HTR-8/SVneo (cell line): ENCODE measurements around the gene NACC2.
"Not testable (repeated sequence)": the region's sequence is repeated elsewhere in the genome, so short reads cannot be mapped to it uniquely, and the experiment has no call there.

ENCODE experiments used
- DNase-seq: peaks from one replicate; pipeline ENCODE4 v3.0.0; 2011; ENCODE audit warnings: low spot score, mixed read lengths; ENCODE audit not compliant: insufficient read length
- FAIRE-seq: peaks from 2 replicates; lab custom pipeline; 2011; peaks lifted over from hg19 to GRCh38; lab: Jason Lieb, UNC

The NACC2 gene

DNA sequence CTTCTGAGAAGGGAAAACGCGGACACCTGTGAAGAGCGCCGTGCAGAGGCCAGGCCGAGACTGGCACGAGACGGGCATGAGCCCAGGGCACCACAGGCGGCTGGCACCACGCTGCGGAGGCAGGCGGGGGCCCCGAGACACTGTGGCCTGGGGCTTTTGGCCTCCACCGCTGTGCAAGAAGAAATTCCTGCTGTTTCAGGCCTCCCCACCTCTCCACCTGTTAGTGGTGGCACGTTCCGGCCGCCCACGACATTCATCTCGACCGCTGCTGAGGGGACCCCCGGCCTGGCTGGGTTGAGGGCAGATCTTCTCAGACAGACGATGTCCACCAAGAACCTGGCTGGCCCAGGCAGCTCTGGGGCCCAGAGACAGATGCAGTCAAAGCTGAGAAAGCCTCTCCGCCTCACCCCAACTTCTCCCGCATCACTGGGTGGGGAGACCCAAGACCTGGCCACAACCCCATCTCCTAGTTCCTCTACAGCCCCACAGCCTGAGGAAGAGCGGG, 11.5 kb downstream of the NACC2 start:
- DNase-seq (no peak), FAIRE-seq (no peak)

- DNase-seq: no peak
Measured at GRCh38 chr9:136082496-136083361, 12.4 kb downstream of the NACC2 start.

DNA sequence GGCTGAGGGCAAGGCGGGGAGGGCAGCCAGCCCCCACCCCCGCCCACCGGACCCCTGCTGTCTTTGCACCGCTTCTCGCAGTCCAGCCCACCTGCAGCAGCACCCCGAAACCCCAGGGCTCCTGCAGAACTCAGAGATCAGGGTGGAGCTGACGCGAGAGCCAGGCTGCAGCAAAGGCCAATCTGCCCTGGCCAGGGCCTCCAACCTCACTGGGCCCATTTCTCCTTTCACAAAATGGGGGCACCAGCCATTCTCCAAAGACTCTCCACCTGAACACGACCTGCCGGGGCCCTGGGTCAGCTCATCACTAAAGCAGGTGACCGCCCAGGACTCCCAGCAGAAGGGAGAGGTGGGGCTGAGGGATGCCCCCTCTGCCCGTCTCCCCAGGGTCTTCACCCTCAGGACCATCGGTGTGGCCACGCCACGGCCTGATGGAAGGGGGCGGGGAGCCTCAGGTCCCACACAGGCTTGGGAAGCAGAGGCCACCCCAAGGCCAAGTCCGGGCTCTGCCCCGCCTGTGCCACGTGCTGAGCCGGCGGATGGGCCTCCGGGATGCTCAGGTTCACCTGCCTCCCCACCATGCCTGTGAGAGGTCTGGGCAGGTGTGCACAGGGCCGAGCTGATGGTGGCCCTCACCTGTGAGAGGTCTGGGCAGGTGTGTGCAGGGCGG, 13.1 kb downstream of the NACC2 start:
- no peak for DNase-seq
- no peak for FAIRE-seq

More at GRCh38 chr9:136082496-136083361, 12.4 kb downstream of the NACC2 start:
- no peak for FAIRE-seq

DNA sequence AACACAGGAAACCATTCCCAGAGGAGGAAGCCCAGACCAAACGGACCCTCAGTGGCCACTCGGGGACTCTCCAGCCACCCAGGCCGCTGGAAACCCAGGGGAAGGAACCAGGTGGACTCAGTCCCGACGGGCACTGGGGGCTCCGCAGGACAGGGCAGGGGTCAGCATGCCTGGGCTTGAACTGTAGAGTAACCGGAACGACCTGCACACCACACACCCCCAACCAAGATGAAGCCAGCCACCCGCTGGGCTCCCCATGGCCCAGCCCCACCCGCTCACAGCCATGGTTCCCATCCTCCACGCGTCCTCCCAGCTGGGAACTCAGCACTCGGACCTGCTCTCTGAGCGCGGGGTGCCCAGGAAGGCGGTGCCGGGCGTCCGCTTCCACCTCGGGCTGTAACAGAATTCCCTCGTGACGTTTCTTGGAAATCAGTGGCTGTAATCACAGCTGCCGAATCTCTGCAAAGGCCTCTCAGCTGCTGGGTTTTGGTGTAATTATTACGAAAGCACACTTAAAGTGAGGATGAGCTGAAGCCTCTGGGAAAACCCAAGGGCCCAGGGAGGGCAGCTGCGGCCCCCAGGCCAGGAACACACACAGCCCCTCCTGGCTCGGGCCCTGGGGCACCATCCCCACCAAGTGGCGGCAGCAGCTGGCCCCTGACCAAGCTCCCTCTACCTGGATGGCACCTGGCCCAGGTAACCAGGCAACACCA, 13.8 kb downstream of the NACC2 start:
- FAIRE-seq: no peak
- DNase-seq: no peak

- FAIRE-seq: no peak
- DNase-seq: no peak
Measured at GRCh38 chr9:136080716-136081112, 14.4 kb downstream of the NACC2 start.

DNA sequence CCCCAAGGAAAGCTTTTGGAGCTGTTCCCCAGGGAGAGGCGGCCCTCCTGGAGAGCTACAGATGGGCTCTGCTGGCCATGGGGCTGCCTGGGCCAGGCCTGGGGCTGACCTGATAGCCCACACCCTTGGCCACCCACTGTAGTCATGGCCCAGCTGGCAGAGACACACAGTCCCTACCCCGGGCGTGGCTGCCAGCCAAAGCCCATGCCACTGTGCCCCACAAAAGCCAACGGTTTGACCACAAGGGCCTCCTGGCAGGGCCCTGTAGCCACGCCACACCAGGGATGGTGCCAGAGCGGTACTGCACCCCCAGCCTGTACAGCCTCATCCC, 15.2 kb downstream of the NACC2 start:
- FAIRE-seq (no peak), DNase-seq (no peak)

DNA sequence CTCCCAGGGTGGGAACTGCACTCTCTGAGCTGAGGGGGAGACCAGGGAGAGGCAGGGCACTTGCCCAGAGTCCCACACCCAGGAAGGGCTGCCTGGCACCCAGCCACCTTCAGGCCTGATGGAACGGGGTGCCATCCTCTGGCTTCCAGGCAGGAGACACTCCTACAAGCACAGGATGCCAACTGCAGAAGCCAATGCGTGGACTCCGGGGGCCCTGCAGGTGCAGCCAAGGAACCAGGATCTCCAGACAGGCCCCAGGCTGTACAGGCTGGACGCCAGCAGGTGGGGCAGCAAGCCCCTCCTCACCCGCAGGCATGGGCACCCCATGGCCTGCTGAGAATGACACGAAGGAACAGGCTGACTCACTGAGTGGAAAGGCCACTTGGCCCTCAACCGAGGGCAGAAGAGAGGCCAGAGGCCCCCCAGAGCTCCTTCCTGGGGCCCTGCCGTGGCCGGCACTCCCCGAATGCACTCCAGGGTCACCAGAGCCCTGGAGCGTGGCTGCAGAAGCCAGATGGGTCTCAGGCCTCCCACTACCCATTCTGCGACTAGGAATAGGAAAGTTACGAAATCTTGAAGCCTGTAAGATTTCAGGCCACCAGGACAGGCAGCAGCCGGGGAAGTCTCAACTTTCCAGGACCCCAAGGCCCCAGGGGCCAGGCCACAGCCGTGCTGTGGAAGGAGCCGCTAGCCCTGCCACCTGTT, 15.7 kb downstream of the NACC2 start:
- FAIRE-seq: no peak
- no peak for DNase-seq

DNA sequence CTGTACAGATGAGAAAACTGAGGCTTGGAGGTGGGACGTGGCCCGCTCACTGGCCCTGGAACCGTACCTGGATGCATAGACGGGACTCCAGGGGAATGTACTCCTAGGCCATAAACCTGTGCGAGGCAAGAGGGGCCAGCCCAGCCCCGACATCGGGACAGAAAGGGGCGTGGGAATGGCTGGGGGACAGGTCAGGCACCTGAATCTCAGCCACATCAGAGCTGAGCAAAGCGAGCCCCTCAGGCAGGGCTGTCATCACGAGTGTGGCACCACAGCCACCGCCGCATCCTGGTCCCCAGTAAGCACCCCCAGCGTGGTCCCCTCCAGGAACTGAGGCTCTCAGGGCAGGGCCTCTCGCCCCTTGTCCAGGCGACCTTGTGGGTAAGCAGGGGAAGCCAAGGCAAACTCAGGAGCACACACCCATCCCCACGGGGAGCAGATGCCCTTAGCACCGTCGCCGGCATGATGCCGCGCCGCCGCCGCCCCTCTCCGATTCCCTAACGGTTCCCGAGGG, 16.5 kb downstream of the NACC2 start:
- FAIRE-seq (no peak), DNase-seq (no peak)

- no peak for FAIRE-seq
- DNase-seq: no peak
Measured at GRCh38 chr9:136078024-136078423, 17.1 kb downstream of the NACC2 start.

DNA sequence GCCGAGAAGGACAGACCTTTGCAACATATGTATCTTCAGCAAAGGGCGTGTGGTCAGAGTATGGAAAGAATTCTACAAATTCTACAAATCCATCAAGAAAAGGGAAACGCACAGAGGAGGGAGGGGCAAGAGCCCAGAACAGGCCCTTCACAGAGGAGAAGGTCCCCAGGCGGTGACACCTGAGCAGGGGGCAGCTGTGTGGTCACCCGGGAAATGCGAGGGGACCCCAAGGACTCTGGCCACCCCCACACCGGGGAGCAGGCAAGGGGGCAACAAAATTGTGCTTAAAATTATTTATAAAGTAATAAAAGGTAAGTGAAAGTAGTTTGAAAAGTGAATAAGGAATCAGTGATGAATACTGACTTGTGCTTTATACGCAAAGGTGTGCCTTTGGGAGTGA, 17.6 kb downstream of the NACC2 start:
- FAIRE-seq (no peak), DNase-seq (no peak)

GRCh38 chr9:136075881-136076678, 19.0 kb downstream of the NACC2 start:
- no peak for DNase-seq
- FAIRE-seq: no peak

DNA sequence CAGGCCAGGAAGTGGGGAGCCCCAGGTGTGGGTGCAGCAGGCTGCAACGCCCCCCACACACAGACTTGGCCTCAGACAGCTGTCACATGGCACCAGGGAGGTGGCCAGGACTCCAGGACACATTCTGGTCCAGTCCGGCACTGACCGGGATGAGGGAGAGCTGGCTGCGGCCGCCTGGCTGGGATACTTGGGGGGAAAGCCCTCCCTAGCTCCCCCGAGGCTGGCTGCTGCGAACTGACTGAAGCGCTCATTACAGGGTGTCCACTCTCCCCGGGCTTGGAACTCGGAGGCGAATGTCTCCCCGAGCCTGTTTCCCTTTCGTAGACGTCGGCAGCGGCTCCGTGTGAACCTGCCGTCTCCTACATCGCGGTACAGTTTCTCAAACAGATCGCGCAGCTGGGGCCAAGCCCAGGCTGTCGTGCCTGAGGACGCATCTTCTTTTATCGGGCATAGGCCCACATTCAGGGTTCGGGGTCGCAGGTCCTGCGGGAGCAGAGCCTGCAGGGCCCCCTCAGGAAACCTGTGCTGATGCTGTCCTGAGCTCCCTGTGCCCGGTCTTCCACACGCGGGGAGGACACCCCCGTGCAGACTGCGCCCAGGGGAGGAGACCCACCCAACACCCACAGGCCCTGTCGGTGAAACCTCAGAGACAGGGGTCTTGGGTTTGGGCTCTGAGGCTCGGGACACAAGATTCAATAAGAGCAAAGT, 19.8 kb downstream of the NACC2 start:
- DNase-seq: no peak
- FAIRE-seq: no peak

DNA sequence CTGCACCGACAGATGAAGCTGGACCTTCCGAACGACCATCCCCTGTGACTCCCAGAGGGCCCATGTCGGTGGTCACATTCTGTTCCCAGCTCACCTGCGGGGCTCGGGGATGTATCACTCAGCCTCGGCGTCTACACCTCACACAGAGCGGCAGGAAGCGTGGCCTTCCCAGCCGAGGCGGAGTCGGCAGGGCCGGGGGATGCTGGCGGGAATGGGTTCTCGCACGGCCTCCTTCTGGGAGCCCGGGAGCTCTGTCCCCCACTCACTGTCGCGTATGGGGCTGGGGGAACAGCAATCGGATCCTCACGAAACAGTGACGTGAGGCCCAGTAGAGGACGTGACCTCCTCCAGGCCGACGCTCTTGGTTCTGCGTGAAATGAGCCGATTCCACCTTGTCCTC, 20.4 kb downstream of the NACC2 start:
- DNase-seq (no peak), FAIRE-seq (no peak)

DNA sequence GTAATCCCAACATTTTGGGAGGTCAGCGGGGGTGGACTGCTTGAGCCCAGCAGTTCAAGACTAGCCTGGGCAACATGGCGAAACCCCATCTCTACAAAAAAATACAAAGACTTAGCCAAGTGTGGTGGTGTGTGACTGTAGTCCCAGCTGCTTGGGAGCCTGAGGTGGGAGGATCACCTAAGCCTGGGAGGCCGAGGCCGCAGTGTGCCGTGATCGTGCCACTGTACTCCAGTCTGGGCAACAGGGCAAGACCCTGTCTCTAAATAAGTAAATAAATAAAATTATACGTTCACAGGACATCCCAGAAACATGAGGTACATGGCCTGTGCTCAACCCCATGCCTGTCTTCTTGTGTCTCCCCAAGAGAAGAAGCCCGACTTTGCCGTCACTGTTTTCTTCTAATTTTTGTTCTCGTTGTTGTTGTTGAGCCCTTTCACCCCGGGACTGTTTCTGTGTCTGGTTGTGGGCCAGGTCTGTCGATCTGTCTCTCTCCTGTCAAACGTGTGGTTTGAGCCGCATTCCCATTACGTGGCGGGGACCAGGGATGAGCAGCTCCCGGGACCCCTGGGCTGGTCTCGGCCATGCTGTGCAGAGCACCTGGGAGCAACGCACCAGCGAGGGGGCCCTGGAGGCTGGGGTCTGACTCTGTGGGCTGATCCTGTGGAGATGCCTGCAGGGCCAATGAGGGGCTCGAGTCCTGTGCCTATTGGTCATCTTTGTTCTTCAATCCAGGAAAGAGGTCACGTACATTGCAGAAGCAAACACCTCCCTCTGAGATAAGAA, 32.2 kb downstream of the NACC2 start:
- no peak for FAIRE-seq
- DNase-seq: no peak

- FAIRE-seq, DNase-seq: not testable (repeated sequence)
Measured at GRCh38 chr9:136061916-136062315, 33.2 kb downstream of the NACC2 start.

DNA sequence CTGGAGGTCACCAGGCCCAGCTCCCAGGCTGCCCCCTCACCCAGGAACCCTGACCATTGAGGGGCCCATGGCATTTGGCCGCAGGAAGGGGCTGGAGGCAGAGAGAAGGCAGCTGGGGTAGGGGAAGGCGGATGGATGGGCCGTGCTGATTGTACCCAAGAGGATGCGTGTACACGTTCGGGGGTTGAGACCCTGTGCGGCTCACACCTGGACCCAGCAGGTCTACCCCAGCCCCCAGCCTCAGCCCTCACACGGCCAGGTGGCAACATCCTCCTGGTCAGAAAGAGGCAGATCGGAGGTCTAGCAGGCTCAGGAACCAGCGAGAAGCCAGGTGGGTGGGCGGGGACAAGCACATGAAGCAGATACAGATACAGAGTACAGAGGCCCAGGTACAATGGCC, 33.7 kb downstream of the NACC2 start:
- DNase-seq (no peak), FAIRE-seq (no peak)

- DNase-seq (no peak), FAIRE-seq (no peak)
Measured at GRCh38 chr9:136060671-136061371, 34.3 kb downstream of the NACC2 start.
